Effector memory CD4-positive, alpha-beta T cell (primary cell): ENCODE results near the gene TRIM39.
"Not testable (repeated sequence)": the region's sequence is repeated elsewhere in the genome, so short reads cannot be mapped to it uniquely, and the experiment has no call there.

Source experiments
- DNase-seq, 3 donors: peaks; one replicate each; pipeline ENCODE4 v3.0.0-alpha.2; 2020
- H3K27ac ChIP-seq: 2 replicates; pipeline ENCODE4 v1.7.0; 2013; ENCODE audit warnings: mild to moderate bottlenecking, low read length, moderate library complexity; ENCODE audit not compliant: insufficient read depth, poor library complexity, severe bottlenecking
- H3K27me3 ChIP-seq: replicated peaks from 2 replicates; pipeline ENCODE4 v1.7.0; 2013; ENCODE audit warnings: mild to moderate bottlenecking, low read length; ENCODE audit not compliant: insufficient read depth, control insufficient read depth, poor library complexity, severe bottlenecking
- H3K36me3 ChIP-seq: 2 replicates; pipeline ENCODE4 v1.7.0; 2013; ENCODE audit warnings: mild to moderate bottlenecking, low read length, moderate library complexity; ENCODE audit not compliant: control insufficient read depth, insufficient read depth
- H3K4me1 ChIP-seq: 2 replicates; pipeline ENCODE4 v1.7.0; 2013; ENCODE audit warnings: low read length, mild to moderate bottlenecking; ENCODE audit not compliant: control insufficient read depth, insufficient read depth, poor library complexity, severe bottlenecking
- H3K4me3 ChIP-seq: 2 replicates; pipeline ENCODE4 v1.7.0; 2013; ENCODE audit warnings: low read length, low read depth, mild to moderate bottlenecking; ENCODE audit not compliant: insufficient read depth, poor library complexity, severe bottlenecking
- H3K9me3 ChIP-seq: 2 replicates; pipeline ENCODE4 v1.7.0; 2013; ENCODE audit warnings: mild to moderate bottlenecking, low read length, moderate library complexity; ENCODE audit not compliant: control insufficient read depth
- total RNA-seq, 3 donors: gene quantifications; one replicate each; lab custom pipeline; 2026; lab: John Stamatoyannopoulos, UW

TRIM39 gene
- 41.7 to 83.4 (median 63.5) reads per million in 3 donors for total RNA-seq

DNA sequence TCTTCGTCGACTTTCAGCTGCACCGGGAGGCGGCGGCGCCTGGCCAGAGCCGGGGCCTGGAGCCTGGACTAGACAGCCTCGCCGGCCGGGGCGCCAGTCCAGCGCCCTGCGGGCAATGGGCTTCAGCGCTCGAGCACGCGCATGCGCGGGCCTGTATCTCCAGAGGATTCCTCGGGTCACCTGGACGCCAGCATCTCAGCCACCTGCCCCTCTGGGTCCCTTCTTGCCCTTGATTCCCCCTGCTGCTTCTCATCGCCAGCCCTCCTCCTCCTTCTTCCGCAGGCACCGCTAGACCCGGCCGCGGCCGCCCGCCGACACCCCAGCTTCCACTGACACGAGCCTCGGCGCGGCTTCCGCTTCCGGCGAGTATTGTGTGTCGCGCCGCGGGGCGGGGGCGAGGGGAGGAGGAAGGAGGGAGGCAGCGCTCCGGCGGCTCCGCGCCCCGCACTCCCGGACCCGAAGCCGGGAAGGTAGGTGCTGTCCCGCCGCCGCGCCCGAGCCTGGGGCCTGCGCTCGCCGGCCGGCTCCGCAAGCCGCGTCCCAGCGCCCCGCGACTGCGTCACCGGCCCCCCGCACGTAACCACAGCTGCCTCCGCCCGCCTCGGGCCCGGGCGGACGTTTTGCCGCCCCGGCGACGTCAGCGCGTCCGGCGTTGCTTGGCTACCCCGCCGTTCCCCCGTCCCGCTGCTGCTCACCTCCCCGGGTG lies at the start of gene TRIM39:
Gene TRIM39 (plus strand): TSS at position 402 of the 706 bp plus-strand sequence. CDS start 2,391 bp downstream, outside the sequence.
- Histone ChIP-seq H3K27ac (peak within 1 kb of the TSS; percentile 99), H3K27me3 (no peaks in the 10 kb centered on the region), H3K4me3 (peak within 1 kb of the TSS; percentile 85), H3K9me3 (no peaks in the 10 kb centered on the region), H3K4me1 (peaks cover 26% of the 10 kb centered on the region), H3K36me3 (peaks cover 24% of the 10 kb centered on the region)
- DNase-seq, result peak; percentile 86 to 89 (median 88)

DNA sequence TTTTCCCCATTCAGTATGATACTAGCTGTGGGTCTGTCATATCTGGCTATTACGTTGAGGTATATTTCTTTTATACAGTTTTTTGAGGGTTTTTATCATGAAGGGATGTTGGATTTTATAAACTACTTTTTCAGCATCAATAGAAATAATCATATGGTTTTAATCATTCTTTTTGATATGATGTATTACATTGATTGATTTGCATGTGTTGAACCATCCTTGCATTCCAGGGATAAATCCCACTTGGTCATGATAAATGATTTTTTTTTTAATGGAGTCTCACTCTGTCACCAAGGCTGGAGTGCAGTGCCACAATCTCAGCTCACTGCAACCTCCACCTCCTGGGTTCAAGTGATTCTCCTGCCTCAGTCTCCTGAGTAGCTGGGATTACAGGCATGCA lies 45.7 kb upstream of the TRIM39 start:
- not testable (repeated sequence) for H3K27ac ChIP-seq, DNase-seq, H3K36me3 ChIP-seq, H3K4me3 ChIP-seq, H3K4me1 ChIP-seq, H3K27me3 ChIP-seq
- H3K9me3 ChIP-seq, result peaks cover 55% of the 10 kb centered on the region

DNA sequence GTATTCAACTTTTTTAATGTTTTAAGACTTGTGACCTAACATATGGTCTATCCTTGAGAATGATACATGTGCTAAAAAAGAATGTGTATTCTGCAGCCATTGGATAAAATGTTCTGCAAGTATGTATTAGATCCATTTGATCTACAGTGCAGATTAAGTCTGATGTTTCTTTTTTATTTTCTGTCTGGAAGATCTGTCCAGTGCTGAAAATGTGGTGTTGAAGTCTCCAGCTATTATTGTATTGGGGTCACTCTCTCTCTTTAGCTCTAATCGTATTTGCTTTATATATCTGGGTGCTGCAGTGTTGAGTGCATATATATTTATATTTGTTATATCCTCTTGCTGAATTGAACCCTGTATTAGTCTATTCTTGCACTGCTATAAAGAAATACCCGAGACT lies 44.2 kb upstream of the TRIM39 start:
- no peaks in the 10 kb centered on the region for H3K36me3 ChIP-seq
- H3K9me3 ChIP-seq, result peaks cover 55% of the 10 kb centered on the region
- no peak overlapping the region for H3K4me3 ChIP-seq
- no peaks in the 10 kb centered on the region for H3K27me3 ChIP-seq
- no peaks in the 10 kb centered on the region for H3K4me1 ChIP-seq
- no peak overlapping the region for H3K27ac ChIP-seq
- no peak for DNase-seq

GRCh38 chr6:30283761-30284160 lies 43.0 kb upstream of the TRIM39 start:
- Histone ChIP-seq H3K27me3 (no peaks in the 10 kb centered on the region), H3K36me3 (no peaks in the 10 kb centered on the region), H3K4me1 (no peaks in the 10 kb centered on the region), H3K9me3 (peaks cover 53% of the 10 kb centered on the region), H3K4me3 (no peak overlapping the region), H3K27ac (no peak overlapping the region)
- DNase-seq, result no peak

- no peak overlapping the region for H3K27ac ChIP-seq
- no peak for DNase-seq
- peaks cover 36% of the 10 kb centered on the region for H3K9me3 ChIP-seq
- peaks cover 15% of the 10 kb centered on the region for H3K36me3 ChIP-seq
- H3K27me3 ChIP-seq, result no peaks in the 10 kb centered on the region
- no peaks in the 10 kb centered on the region for H3K4me1 ChIP-seq
- no peak overlapping the region for H3K4me3 ChIP-seq
These were observed 39.6 kb upstream of the TRIM39 start for GRCh38 chr6:30287139-30287538.

DNA sequence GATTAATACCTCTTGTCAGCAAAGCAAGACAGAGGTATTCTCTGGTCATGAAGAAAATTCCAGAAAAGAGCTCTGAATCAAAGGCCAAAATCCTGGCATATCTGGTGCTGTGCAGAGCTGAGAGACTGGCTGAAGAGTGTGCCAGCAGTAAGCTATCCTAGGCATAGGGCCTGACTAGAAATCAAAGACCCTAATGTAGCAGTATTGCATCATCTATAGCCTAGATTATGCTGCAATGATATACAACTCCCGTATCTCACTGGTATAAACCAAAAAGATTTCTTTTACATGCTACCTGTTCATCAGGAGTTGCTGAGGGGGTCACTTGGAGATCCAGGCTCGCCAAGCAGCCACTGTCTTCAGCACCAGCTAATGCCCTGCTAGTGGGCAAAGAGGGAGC lies 30.9 kb upstream of the TRIM39 start:
- no peak overlapping the region for H3K4me3 ChIP-seq
- H3K27ac ChIP-seq, result no peak overlapping the region
- no peaks in the 10 kb centered on the region for H3K27me3 ChIP-seq
- no peak for DNase-seq
- H3K9me3 ChIP-seq, result no peaks in the 10 kb centered on the region
- H3K36me3 ChIP-seq, result peaks cover 27% of the 10 kb centered on the region
- no peaks in the 10 kb centered on the region for H3K4me1 ChIP-seq

GRCh38 chr6:30304002-30304401 lies 22.7 kb upstream of the TRIM39 start:
- H3K36me3 ChIP-seq, result no peaks in the 10 kb centered on the region
- H3K27ac ChIP-seq, result no peak overlapping the region
- H3K27me3 ChIP-seq, result no peaks in the 10 kb centered on the region
- H3K9me3 ChIP-seq, result no peaks in the 10 kb centered on the region
- no peak overlapping the region for H3K4me3 ChIP-seq
- DNase-seq, result no peak
- H3K4me1 ChIP-seq, result no peaks in the 10 kb centered on the region

DNA sequence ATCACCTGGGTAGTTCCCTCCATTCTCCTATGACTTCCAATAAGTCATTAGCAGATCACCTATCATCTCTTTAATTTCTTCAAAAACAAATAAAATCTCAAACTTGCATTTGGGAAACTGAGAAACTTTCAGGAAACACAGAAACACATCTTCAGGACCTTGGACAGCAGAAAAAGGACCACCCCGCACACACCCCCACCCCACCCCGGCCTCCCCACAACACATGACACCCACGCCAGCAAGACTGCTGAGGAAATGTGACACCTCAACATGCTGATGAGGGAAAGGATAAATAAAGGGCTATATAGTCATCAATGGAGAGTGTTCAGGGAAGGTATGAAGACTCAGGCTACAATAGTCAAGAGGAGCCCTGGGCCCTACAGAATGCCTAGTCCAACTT lies 15.6 kb upstream of the TRIM39 start:
- no peak for DNase-seq
- Histone ChIP-seq H3K27me3 (no peaks in the 10 kb centered on the region), H3K9me3 (no peaks in the 10 kb centered on the region), H3K27ac (no peak overlapping the region), H3K4me1 (no peaks in the 10 kb centered on the region), H3K4me3 (no peak overlapping the region), H3K36me3 (peaks cover 14% of the 10 kb centered on the region)

DNA sequence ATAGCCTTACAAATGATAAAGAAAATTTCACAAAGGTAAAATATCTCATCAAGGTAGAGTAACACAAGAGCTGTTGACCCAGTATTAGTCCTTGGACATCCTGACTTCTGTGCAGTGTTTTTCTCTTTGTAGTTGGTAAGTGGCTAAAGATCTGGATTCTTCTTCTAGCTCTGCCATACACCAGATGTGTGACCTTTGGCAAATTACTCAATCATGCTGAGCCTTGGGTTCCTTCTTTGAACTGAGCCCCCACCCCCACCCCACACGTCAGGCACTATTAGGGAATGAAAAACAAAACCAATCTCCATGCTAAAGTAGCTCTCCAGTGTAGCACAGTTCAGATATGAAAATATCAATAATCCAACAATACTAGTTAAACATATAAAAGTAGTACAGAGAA lies 15.1 kb upstream of the TRIM39 start:
- H3K36me3 ChIP-seq, result peaks cover 14% of the 10 kb centered on the region
- H3K9me3 ChIP-seq, result no peaks in the 10 kb centered on the region
- DNase-seq, result no peak

GRCh38 chr6:30312266-30312665 lies 14.5 kb upstream of the TRIM39 start:
- no peaks in the 10 kb centered on the region for H3K4me1 ChIP-seq
- no peak overlapping the region for H3K27ac ChIP-seq
- no peaks in the 10 kb centered on the region for H3K27me3 ChIP-seq
- no peaks in the 10 kb centered on the region for H3K9me3 ChIP-seq
- no peak overlapping the region for H3K4me3 ChIP-seq
- peaks cover 14% of the 10 kb centered on the region for H3K36me3 ChIP-seq
- DNase-seq, result no peak

More for the DNA sequence above, 15.1 kb upstream of the TRIM39 start:
- Histone ChIP-seq H3K27me3 (no peaks in the 10 kb centered on the region), H3K4me1 (no peaks in the 10 kb centered on the region), H3K27ac (no peak overlapping the region), H3K4me3 (no peak overlapping the region)
